ENCODE data around the gene TNFAIP8.

TNFAIP8 gene

GRCh38 chr5:119332978-119333401 lies 22.8 kb upstream of the TNFAIP8 start:
- no peak for DNase-seq (ENCODE audit: low read depth, low spot score)
- POLR2A ChIA-PET: no interaction called here
- CTCF ChIA-PET: interaction anchor here (0.9 to 6.5 kb wide), 4 partner anchors 11 to 345 kb away, joined by 3 to 34 read pairs (median 8); partner anchors contain the start of gene DTWD2
- no peak for TF ChIP-seq CTCF (IDR thresholded peaks at IDR 0.05; ENCODE audit: insufficient read depth, low read length, missing control alignments)
- no peak overlapping the region for H3K4me3 ChIP-seq (ENCODE audit: low read depth, low read length)

- TF ChIP-seq CTCF (IDR thresholded peaks at IDR 0.05; ENCODE audit: insufficient read depth, low read length, missing control alignments): no peak
- DNase-seq (ENCODE audit: low read depth, low spot score): no peak
- POLR2A ChIA-PET: no interaction called here
- CTCF ChIA-PET: interaction anchor here (0.9 to 6.5 kb wide), 4 partner anchors 10 to 345 kb away, joined by 3 to 34 read pairs (median 8); partner anchors contain the start of gene DTWD2
- H3K4me3 ChIP-seq (ENCODE audit: low read depth, low read length): no peak overlapping the region
Measured at GRCh38 chr5:119333421-119333851, 22.4 kb upstream of the TNFAIP8 start.

GRCh38 chr5:119335261-119335677 lies 20.6 kb upstream of the TNFAIP8 start:
- no peak for TF ChIP-seq CTCF (IDR thresholded peaks at IDR 0.05; ENCODE audit: insufficient read depth, low read length, missing control alignments)
- ChIA-PET POLR2A (interaction anchor here (0.7 to 1.2 kb wide), 2 partner anchors 163 to 265 kb away, joined by 3 read pairs; partner anchors contain the start of gene DMXL1), CTCF (interaction anchor here (0.9 to 6.5 kb wide), 10 partner anchors 9 to 347 kb away, joined by 3 to 34 read pairs (median 6); partner anchors contain the start of genes DTWD2 and TNFAIP8)
- no peak for DNase-seq (ENCODE audit: low read depth, low spot score)
- H3K4me3 ChIP-seq (ENCODE audit: low read depth, low read length): no peak overlapping the region

GRCh38 chr5:119336262-119336661 lies 19.6 kb upstream of the TNFAIP8 start:
- POLR2A ChIA-PET: interaction anchor here (0.6 kb wide), 1 partner anchor 68 kb away, joined by 3 read pairs; no protein-coding TSS in a partner anchor

GRCh38 chr5:119336845-119337580 lies 18.8 kb upstream of the TNFAIP8 start:
- POLR2A ChIA-PET: interaction anchor here (0.6 kb wide), 2 partner anchors 68 to 293 kb away, joined by 3 read pairs; no protein-coding TSS in a partner anchor
- H3K4me3 ChIP-seq (ENCODE audit: low read depth, low read length): no peak overlapping the region
- no peak for TF ChIP-seq CTCF (IDR thresholded peaks at IDR 0.05; ENCODE audit: insufficient read depth, low read length, missing control alignments)
- DNase-seq (ENCODE audit: low read depth, low spot score): no peak
- CTCF ChIA-PET: interaction anchor here (1.0 to 6.5 kb wide), 6 partner anchors 10 to 349 kb away, joined by 3 to 34 read pairs (median 6); partner anchors contain the start of gene DTWD2

More at GRCh38 chr5:119336262-119336661, 19.6 kb upstream of the TNFAIP8 start:
- H3K4me3 ChIP-seq (ENCODE audit: low read depth, low read length): no peak overlapping the region
- DNase-seq (ENCODE audit: low read depth, low spot score): no peak
- CTCF ChIA-PET: interaction anchor here (0.9 to 6.5 kb wide), 5 partner anchors 8 to 348 kb away, joined by 3 to 34 read pairs (median 7); partner anchors contain the start of genes DTWD2 and TNFAIP8
- no peak for TF ChIP-seq CTCF (IDR thresholded peaks at IDR 0.05; ENCODE audit: insufficient read depth, low read length, missing control alignments)
